HCT116 (cell line): Measurements from ENCODE around the gene VSTM1. TPM values are rescaled to one million over a fixed set of nuclear protein-coding genes. Genes with fewer than 3 reads are reported as not detected.

Experiments used
- ATAC-seq: fragments of 200-7000 bp; cut with Tn5 transposase; 2 replicates; pipeline ENCODE4 v1.9.1; 2020; ENCODE audit warnings: mild to moderate bottlenecking, moderate library complexity
- BruUV-seq: library from RNA; stranded (reverse); fragments of 400-500 nt; replicated peaks from 2 replicates; lab custom pipeline; 2021; lab: Mats Ljungman, UMichigan
- CTCF ChIA-PET: fragments of 300-600 bp; sonication (Branson Sonifier 250); formaldehyde crosslinking; loops from one replicate; lab custom pipeline; 2021; ENCODE audit warnings: antibody characterized with exemption; lab: Charles Lee
- POLR2A ChIA-PET: fragments of 300-600, 350-600 bp; sonication (Branson Sonifier 250); formaldehyde crosslinking; loops from one replicate; lab custom pipeline; 2021; ENCODE audit warnings: antibody characterized with exemption; lab: Charles Lee
- RAD21 ChIA-PET, 2 experiments: fragments of 300-600 bp; sonication (Branson Sonifier 250); formaldehyde crosslinking; loops; one replicate each; lab custom pipeline; 2023; ENCODE audit warnings: low total read pairs in 2 of 2; ENCODE audit not compliant: uncharacterized antibody in 2 of 2, unreplicated experiment in 2 of 2, low non-redundant PET in 1 of 2; lab: Charles Lee
- DNase-seq: peaks from one replicate; pipeline ENCODE4 v3.0.0-alpha.2; 2010; ENCODE audit warnings: low read depth, low spot score
- H2AFZ ChIP-seq: fragments of 200-600 bp; shearing (Covaris generic), sonication (generic); 2 replicates; pipeline ENCODE4 v1.6.1; 2017; ENCODE audit warnings: low read depth, mixed run types, mixed read lengths, antibody characterized with exemption, low read length; ENCODE audit not compliant: poor library complexity, severe bottlenecking
- H3K27ac ChIP-seq: 2 replicates; pipeline ENCODE4 v1.5.1; 2012; ENCODE audit warnings: low read depth, low read length
- H3K27me3 ChIP-seq: fragments of 200-600 bp; sonication (generic); 2 replicates; pipeline ENCODE4 v1.6.1; 2016; ENCODE audit warnings: mixed run types, low read length, mixed read lengths; ENCODE audit not compliant: insufficient read depth
- H3K36me3 ChIP-seq, 2 experiments: fragments of 200-500 bp in 1 of 2; fragments of 200-600 bp in 1 of 2; sonication (Bioruptor generic) in 1 of 2; sonication (generic) in 1 of 2; 2 replicates each; pipeline versions ENCODE4 v1.5.1 to v1.6.1; 2014 to 2016; ENCODE audit warnings: low read length in 2 of 2, inconsistent platforms in 1 of 2, mixed read lengths in 1 of 2, mixed run types in 1 of 2; ENCODE audit not compliant: insufficient read depth in 2 of 2, control insufficient read depth in 1 of 2
- H3K4me1 ChIP-seq, 2 experiments: fragments of 200-600 bp in 1 of 2; sonication (generic) in 1 of 2; 2 replicates each; pipeline versions ENCODE4 v1.5.1 to v1.6.1; 2012 to 2017; ENCODE audit warnings: low read length in 2 of 2, inconsistent platforms in 1 of 2, mild to moderate bottlenecking in 1 of 2, mixed read lengths in 1 of 2, mixed run types in 1 of 2, moderate library complexity in 1 of 2; ENCODE audit not compliant: insufficient read depth in 2 of 2, control insufficient read depth in 1 of 2
- H3K4me2 ChIP-seq: fragments of 200-600 bp; sonication (generic); 2 replicates; pipeline ENCODE4 v1.6.1; 2017; ENCODE audit warnings: mixed run types, low read length, mixed read lengths
- H3K4me3 ChIP-seq, 2 experiments: fragments of 200-600 bp in 1 of 2; sonication (generic) in 1 of 2; replicated peaks in 1 of 2; 2 replicates each; pipeline ENCODE4 v1.5.1; 2011 to 2016; ENCODE audit warnings: low read length in 2 of 2, control low read depth in 1 of 2, low read depth in 1 of 2, mild to moderate bottlenecking in 1 of 2, mixed read lengths in 1 of 2, mixed run types in 1 of 2
- H3K79me2 ChIP-seq: fragments of 200-600 bp; sonication (generic); 2 replicates; pipeline ENCODE4 v1.6.1; 2017; ENCODE audit warnings: mild to moderate bottlenecking, mixed run types, low read length, moderate library complexity, mixed read lengths; ENCODE audit not compliant: insufficient read depth
- H3K9ac ChIP-seq: fragments of 200-600 bp; sonication (generic); 2 replicates; pipeline ENCODE4 v1.6.1; 2016; ENCODE audit warnings: low read length, mixed read lengths
- H3K9me2 ChIP-seq: fragments of 200-600 bp; sonication (generic), shearing (Covaris generic); 2 replicates; pipeline ENCODE4 v1.6.1; 2017; ENCODE audit warnings: mixed run types, mild to moderate bottlenecking, moderate library complexity; ENCODE audit not compliant: insufficient read depth
- H3K9me3 ChIP-seq, 2 experiments: fragments of 200-500 bp in 1 of 2; fragments of 200-600 bp in 1 of 2; sonication (Bioruptor generic) in 1 of 2; sonication (generic) in 1 of 2; 2 replicates each; pipeline ENCODE4 v1.6.1; 2014 to 2017; ENCODE audit warnings: low read length in 2 of 2, mixed read lengths in 2 of 2, inconsistent platforms in 1 of 2, low read depth in 1 of 2, mild to moderate bottlenecking in 1 of 2, mixed run types in 1 of 2, moderate library complexity in 1 of 2; ENCODE audit not compliant: control insufficient read depth in 1 of 2, insufficient read depth in 1 of 2
- H4K20me1 ChIP-seq: fragments of 200-600 bp; sonication (generic), shearing (Covaris generic); 2 replicates; pipeline ENCODE4 v1.6.1; 2017; ENCODE audit warnings: mixed run types, mild to moderate bottlenecking, moderate library complexity; ENCODE audit not compliant: insufficient read depth
- POLR2A ChIP-seq: IDR thresholded peaks from 2 replicates; pipeline ENCODE4 v1.7.0; 2011; ENCODE audit warnings: borderline replicate concordance; ENCODE audit not compliant: insufficient read depth, insufficient read length; ENCODE audit errors: extremely low read depth
- POLR2AphosphoS5 ChIP-seq: IDR thresholded peaks from 2 replicates; pipeline ENCODE4 v1.6.1; 2011; ENCODE audit warnings: mild to moderate bottlenecking, low read depth, low read length, moderate library complexity
- REST ChIP-seq: IDR thresholded peaks from 2 replicates; pipeline ENCODE4 v1.6.1; 2012; ENCODE audit warnings: low read depth
- SRF ChIP-seq: IDR thresholded peaks from 2 replicates; pipeline ENCODE4 v1.6.1; 2012; ENCODE audit warnings: low read depth
- ZBTB33 ChIP-seq: IDR thresholded peaks from 2 replicates; pipeline ENCODE4 v1.6.1; 2011; ENCODE audit warnings: mild to moderate bottlenecking, low read length, moderate library complexity; ENCODE audit not compliant: insufficient replicate concordance; ENCODE audit errors: extremely low read depth
- intact Hi-C: fragments of 100-400 bp; cut with micrococcal nuclease; formaldehyde crosslinking; loops from 2 replicates; pipeline ENCODE4 v1.10.0; 2022
- total RNA-seq: library from RNA; stranded (reverse); gene quantifications from one replicate; pipeline ENCODE4 v1.2.1, GENCODE V29; 2021; ENCODE audit not compliant: unreplicated experiment

Gene VSTM1
- total RNA-seq, 1 experiment from 2014 or later: not detected

DNA sequence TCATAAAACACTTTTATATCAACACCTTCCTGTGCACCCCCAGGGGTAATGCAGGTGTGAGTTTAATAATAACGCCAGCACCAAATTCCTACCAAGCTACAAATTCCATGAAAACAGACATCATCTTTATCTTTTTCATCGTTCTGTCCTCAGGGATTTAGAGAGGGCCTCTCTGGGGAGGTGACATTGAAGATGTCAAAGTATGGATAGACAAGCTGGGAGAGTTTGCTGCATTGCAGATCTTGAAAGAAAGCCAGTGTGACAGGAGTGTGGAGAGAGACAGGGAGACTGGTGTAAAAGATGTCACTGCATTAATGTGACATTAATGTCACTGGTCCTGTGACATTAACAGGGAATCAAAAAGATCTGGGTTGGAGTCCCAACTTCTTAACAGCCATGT, 62.2 kb downstream of the VSTM1 start:
- ChIA-PET RAD21 (no interaction called here), CTCF (interaction anchor here (1.2 kb wide), 1 partner anchor 29 kb away, joined by 3 read pairs; no protein-coding TSS in a partner anchor), POLR2A (no interaction called here)
- H3K4me3 ChIP-seq: no peak overlapping the region
- no peaks in the 10 kb centered on the region for H4K20me1 ChIP-seq
- no peak overlapping the region for H3K9ac ChIP-seq
- H3K27ac ChIP-seq: no peak overlapping the region
- H2AFZ ChIP-seq: no peak overlapping the region
- no peak overlapping the region for H3K4me2 ChIP-seq
- intact Hi-C loops: no loop called here
- H3K9me2 ChIP-seq: no peaks in the 10 kb centered on the region
- BruUV-seq: no TSS peak
- H3K9me3 ChIP-seq: no peaks in the 10 kb centered on the region
- no peaks in the 10 kb centered on the region for H3K36me3 ChIP-seq
- H3K27me3 ChIP-seq: no peaks in the 10 kb centered on the region
- H3K79me2 ChIP-seq: no peaks in the 10 kb centered on the region
- H3K4me1 ChIP-seq: peaks cover 0 to 2% of the 10 kb centered on the region in 2 experiments; a peak in 1 of 4 replicates
- DNase-seq (no peak), ATAC-seq (no peak)
- TF ChIP-seq ZBTB33 (no peak), SRF (no peak), POLR2AphosphoS5 (no peak), REST (no peak), POLR2A (no peak)
